Mucosa of descending colon (tissue), 3 donors: ENCODE results near the gene CSPG4. TPM values are rescaled to one million over a fixed set of nuclear protein-coding genes. Genes with fewer than 3 reads are reported as not detected.
A peak's percentile ranks its signal among the peaks of the same experiment; 100 is the strongest.
"Not testable (repeated sequence)": the region's sequence is repeated elsewhere in the genome, so short reads cannot be mapped to it uniquely, and the experiment has no call there.

Experiments
- ATAC-seq: fragments of 200-7000 bp; cut with Tn5 transposase; one replicate; pipeline ENCODE4 v1.9.1; 2020; ENCODE audit warnings: mild to moderate bottlenecking, moderate library complexity
- DNase-seq, 3 donors: peaks; one replicate each; pipeline ENCODE4 v3.0.0-alpha.2; 2020
- H3K36me3 ChIP-seq: fragments of 200-600 bp; one replicate; pipeline ENCODE4 v1.8.0; 2021; ENCODE audit warnings: low read depth, mild to moderate bottlenecking
- H3K4me1 ChIP-seq: fragments of 200-600 bp; one replicate; pipeline ENCODE4 v1.8.0; 2021; ENCODE audit warnings: low read depth, mild to moderate bottlenecking
- H3K4me3 ChIP-seq: fragments of 200-600 bp; one replicate; pipeline ENCODE4 v1.8.0; 2021; ENCODE audit warnings: mild to moderate bottlenecking
- H3K9me3 ChIP-seq: fragments of 200-600 bp; one replicate; pipeline ENCODE4 v1.8.0; 2021; ENCODE audit warnings: mild to moderate bottlenecking
- CTCF ChIP-seq: fragments of 200-600 bp; IDR thresholded peaks from one replicate; pipeline ENCODE4 v1.8.0; 2022; ENCODE audit warnings: antibody characterized with exemption, mild to moderate bottlenecking
- intact Hi-C, 2 donors: fragments of 100-400 bp; cut with DNase I in 1 of 2; cut with micrococcal nuclease in 1 of 2; formaldehyde crosslinking; loops; one replicate each; pipeline versions ENCODE4 v1.11.0 to v1.11.1; 2022; cut with DNase I, micrococcal nuclease
- total RNA-seq, 3 donors: library from RNA; stranded (reverse); fragmentation: NEBNext Ultra II Directional in 2 of 3; extraction: Animal tissue kit (Norgen Biotek cat#: 25700) in 2 of 3; gene quantifications; one replicate each; pipeline versions ENCODE4 v1.2.1 to v1.2.4, GENCODE V29; 2021 to 2023
- donor health status: DM: no; HTN: no; CAD: no; lungs with moderate emphysema.
- donor health status: DM: no; HTN: no; CAD: no.
- donor health status: DM: no; HTN: yes; CAD: no.

CSPG4 gene
- total RNA-seq, 3 donors from 2014 or later = 3.0 to 86.8 (median 7.8) TPM

GRCh38 chr15:75738647-75739325 lies 26.1 kb upstream of the CSPG4 start:
- ATAC-seq (peak; percentile 99), DNase-seq (peak; percentile 97 to 99 (median 97))
- Histone ChIP-seq H3K4me3 (no peak overlapping the region), H3K9me3 (no peaks in the 10 kb centered on the region), H3K36me3 (no peaks in the 10 kb centered on the region), H3K4me1 (no peaks in the 10 kb centered on the region)
- intact Hi-C loops = no loop called here
- TF ChIP-seq CTCF = no peak

GRCh38 chr15:75738014-75738646 lies 25.5 kb upstream of the CSPG4 start:
- no peaks in the 10 kb centered on the region for H3K4me1 ChIP-seq
- H3K36me3 ChIP-seq = no peaks in the 10 kb centered on the region
- DNase-seq = peak in 1 of 3 donors; percentile 32
- intact Hi-C loops = no loop called here
- no peaks in the 10 kb centered on the region for H3K9me3 ChIP-seq
- H3K4me3 ChIP-seq = peak overlapping the region; percentile 38
- ATAC-seq = peak; percentile 45
- TF ChIP-seq CTCF = no peak

GRCh38 chr15:75737116-75738013 lies 24.7 kb upstream of the CSPG4 start:
- intact Hi-C loops, H3K36me3 ChIP-seq, ATAC-seq, H3K9me3 ChIP-seq, H3K4me1 ChIP-seq, H3K4me3 ChIP-seq: not testable (repeated sequence)
- peak in 1 of 3 donors; percentile 13 for DNase-seq

- no peak for TF ChIP-seq CTCF
- intact Hi-C loops = no loop called here
- ATAC-seq (no peak), DNase-seq (peak in 2 of 3 donors; percentile 21 to 34)
- Histone ChIP-seq H3K4me1 (no peaks in the 10 kb centered on the region), H3K4me3 (no peak overlapping the region), H3K36me3 (no peaks in the 10 kb centered on the region), H3K9me3 (no peaks in the 10 kb centered on the region)
Measured at GRCh38 chr15:75736256-75736655, 23.6 kb upstream of the CSPG4 start.

- H3K36me3 ChIP-seq, intact Hi-C loops, ATAC-seq, H3K9me3 ChIP-seq, H3K4me1 ChIP-seq, H3K4me3 ChIP-seq: not testable (repeated sequence)
- peak in 1 of 3 donors; percentile 21 for DNase-seq
Measured at GRCh38 chr15:75734861-75735760, 22.5 kb upstream of the CSPG4 start.
